ENCODE data around the gene NCEH1.

DNA sequence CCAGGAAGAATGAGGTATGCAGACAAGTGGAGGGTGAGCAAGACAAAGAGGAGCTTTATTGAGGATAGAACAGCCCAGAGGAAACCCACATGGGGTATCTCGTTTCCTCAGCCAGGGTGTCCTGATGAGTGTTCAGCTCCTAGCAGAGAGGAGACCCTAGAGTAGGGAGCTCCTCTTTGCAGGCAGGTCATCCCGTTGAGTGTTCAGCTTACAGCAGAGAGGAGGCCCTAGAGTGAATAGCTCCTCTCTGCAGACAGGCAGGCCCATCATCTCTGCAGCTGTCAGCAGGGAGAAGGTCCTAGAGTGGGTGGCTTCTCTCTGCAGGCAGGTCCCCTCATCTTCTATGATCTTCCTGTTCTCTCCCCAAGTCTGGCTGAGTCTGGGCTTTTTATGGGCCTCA lies 97.0 kb downstream of the NCEH1 start:
- TF ChIP-seq, protein P1, sequence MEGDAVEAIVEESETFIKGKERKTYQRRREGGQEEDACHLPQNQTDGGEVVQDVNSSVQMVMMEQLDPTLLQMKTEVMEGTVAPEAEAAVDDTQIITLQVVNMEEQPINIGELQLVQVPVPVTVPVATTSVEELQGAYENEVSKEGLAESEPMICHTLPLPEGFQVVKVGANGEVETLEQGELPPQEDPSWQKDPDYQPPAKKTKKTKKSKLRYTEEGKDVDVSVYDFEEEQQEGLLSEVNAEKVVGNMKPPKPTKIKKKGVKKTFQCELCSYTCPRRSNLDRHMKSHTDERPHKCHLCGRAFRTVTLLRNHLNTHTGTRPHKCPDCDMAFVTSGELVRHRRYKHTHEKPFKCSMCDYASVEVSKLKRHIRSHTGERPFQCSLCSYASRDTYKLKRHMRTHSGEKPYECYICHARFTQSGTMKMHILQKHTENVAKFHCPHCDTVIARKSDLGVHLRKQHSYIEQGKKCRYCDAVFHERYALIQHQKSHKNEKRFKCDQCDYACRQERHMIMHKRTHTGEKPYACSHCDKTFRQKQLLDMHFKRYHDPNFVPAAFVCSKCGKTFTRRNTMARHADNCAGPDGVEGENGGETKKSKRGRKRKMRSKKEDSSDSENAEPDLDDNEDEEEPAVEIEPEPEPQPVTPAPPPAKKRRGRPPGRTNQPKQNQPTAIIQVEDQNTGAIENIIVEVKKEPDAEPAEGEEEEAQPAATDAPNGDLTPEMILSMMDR (conservative IDR thresholded peaks at IDR 0.05; ENCODE audit: low read length) = no peak
- no peak for TF ChIP-seq EZH2phosphoT487 (IDR thresholded peaks at IDR 0.05; ENCODE audit: borderline replicate concordance)
